Endothelial cell of umbilical vein (primary cell): ENCODE results near the gene PLEKHA5. TPM values are rescaled to one million over a fixed set of nuclear protein-coding genes. Genes with fewer than 3 reads are reported as not detected.

ENCODE experiments used
- BruUV-seq: library from RNA; stranded (reverse); fragments of 400-500 nt; replicated peaks from 2 replicates; lab custom pipeline; 2021; lab: Mats Ljungman, UMichigan
- CTCF ChIA-PET: fragments of 300-600, 350-600 bp; sonication (Branson Sonifier 250); formaldehyde crosslinking; loops from one replicate; lab custom pipeline; 2021; ENCODE audit warnings: antibody characterized with exemption, inconsistent platforms; lab: Charles Lee
- POLR2A ChIA-PET: fragments of 300-600, 350-600 bp; sonication (Branson Sonifier 250); formaldehyde crosslinking; loops from one replicate; lab custom pipeline; 2021; ENCODE audit warnings: antibody characterized with exemption, inconsistent platforms; lab: Charles Lee
- DNase-seq: peaks from one replicate; pipeline ENCODE4 v3.0.0-alpha.2; 2011; ENCODE audit warnings: low read depth, low spot score
- FAIRE-seq: peaks from 2 replicates; lab custom pipeline; 2011; peaks lifted over from hg19 to GRCh38; lab: Jason Lieb, UNC
- H2AFZ ChIP-seq: 2 replicates; pipeline ENCODE4 v1.6.0; 2012; ENCODE audit warnings: low read depth, low read length, control low read depth, inconsistent platforms
- H3K27ac ChIP-seq: 2 replicates; pipeline ENCODE4 v1.5.1; 2011; ENCODE audit warnings: low read depth, mild to moderate bottlenecking, control low read depth, low read length, moderate library complexity; ENCODE audit not compliant: insufficient read depth
- H3K27me3 ChIP-seq, 2 experiments: 2 replicates each; pipeline versions ENCODE4 v1.6.0 to v1.6.1; 2011; ENCODE audit warnings: low read length in 2 of 2, mixed read lengths in 1 of 2; ENCODE audit not compliant: control insufficient read depth in 2 of 2, insufficient read depth in 2 of 2
- H3K36me3 ChIP-seq, 2 experiments: 2 replicates in 1 of 2; 3 replicates in 1 of 2; pipeline ENCODE4 v1.5.1; 2011; ENCODE audit warnings: low read length in 2 of 2, mild to moderate bottlenecking in 1 of 2, moderate library complexity in 1 of 2; ENCODE audit not compliant: control insufficient read depth in 2 of 2, insufficient read depth in 2 of 2; ENCODE audit errors: extremely low read depth in 1 of 2
- H3K4me1 ChIP-seq: 3 replicates; pipeline ENCODE4 v1.5.1; 2011; ENCODE audit warnings: mild to moderate bottlenecking, low read length; ENCODE audit not compliant: control insufficient read depth, insufficient read depth; ENCODE audit errors: extremely low read depth
- H3K4me2 ChIP-seq: 2 replicates; pipeline ENCODE4 v1.6.1; 2011; ENCODE audit warnings: low read length, control low read depth, mixed read lengths; ENCODE audit not compliant: insufficient read depth
- H3K4me3 ChIP-seq, 3 experiments: fragments of 200-600 bp in 1 of 3; sonication (generic), shearing (Covaris generic) in 1 of 3; replicated peaks in 1 of 3; 2 replicates each; pipeline ENCODE4 v1.5.1; 2011 to 2016; ENCODE audit warnings: control low read depth in 3 of 3, low read length in 3 of 3, mild to moderate bottlenecking in 2 of 3, inconsistent platforms in 1 of 3, low read depth in 1 of 3, moderate library complexity in 1 of 3; ENCODE audit not compliant: insufficient read depth in 1 of 3
- H3K79me2 ChIP-seq: 2 replicates; pipeline ENCODE4 v1.6.0; 2012; ENCODE audit warnings: low read length, inconsistent platforms; ENCODE audit not compliant: control insufficient read depth, insufficient read depth
- H3K9ac ChIP-seq: replicated peaks from 2 replicates; pipeline ENCODE3; 2011; ENCODE audit warnings: low read length, control low read depth; ENCODE audit not compliant: insufficient read depth; ENCODE audit errors: extremely low read depth
- H3K9me1 ChIP-seq: replicated peaks from 3 replicates; pipeline ENCODE4 v1.6.0; 2011; ENCODE audit warnings: mild to moderate bottlenecking, low read length; ENCODE audit not compliant: control insufficient read depth, insufficient read depth; ENCODE audit errors: extremely low read depth
- H3K9me3 ChIP-seq: replicated peaks from 2 replicates; pipeline ENCODE4 v1.5.1; 2012; ENCODE audit warnings: low read length, inconsistent platforms; ENCODE audit not compliant: control insufficient read depth, insufficient read depth
- H4K20me1 ChIP-seq: replicated peaks from 2 replicates; pipeline ENCODE3; 2011; ENCODE audit warnings: mild to moderate bottlenecking, low read length; ENCODE audit not compliant: control insufficient read depth, insufficient read depth; ENCODE audit errors: extremely low read depth
- CTCF ChIP-seq, 2 donors: IDR thresholded peaks; 1 replicate in 1 of 2; 2 replicates in 1 of 2; pipeline ENCODE4 v1.5.1; 2011; ENCODE audit warnings: low read length in 2 of 2, mild to moderate bottlenecking in 2 of 2, moderate library complexity in 2 of 2, control low read depth in 1 of 2, inconsistent platforms in 1 of 2, low read depth in 1 of 2; ENCODE audit not compliant: insufficient read depth in 1 of 2; ENCODE audit errors: extremely low read depth in 1 of 2
- EZH2 ChIP-seq: IDR thresholded peaks from 2 replicates; pipeline ENCODE4 v1.6.1; 2012; ENCODE audit warnings: borderline replicate concordance, low read depth, mild to moderate bottlenecking, moderate library complexity, low read length, inconsistent platforms; ENCODE audit not compliant: severe bottlenecking
- FOS ChIP-seq: IDR thresholded peaks from 2 replicates; pipeline ENCODE4 v1.6.1; 2011; ENCODE audit warnings: mild to moderate bottlenecking, low read length, moderate library complexity, borderline replicate concordance; ENCODE audit not compliant: insufficient read depth
- GATA2 ChIP-seq: IDR thresholded peaks from 2 replicates; pipeline ENCODE4 v1.7.0; 2011; ENCODE audit warnings: low read depth, mild to moderate bottlenecking, moderate library complexity, mixed read lengths, low read length; ENCODE audit not compliant: insufficient read length, insufficient read depth
- JUN ChIP-seq: IDR thresholded peaks from 2 replicates; pipeline ENCODE4 v1.6.1; 2011; ENCODE audit warnings: borderline replicate concordance, low read depth; ENCODE audit not compliant: insufficient read length, insufficient read depth
- MAX ChIP-seq: IDR thresholded peaks from 2 replicates; pipeline ENCODE4 v1.6.1; 2011; ENCODE audit not compliant: insufficient read depth, insufficient read length
- MYC ChIP-seq: IDR thresholded peaks from one replicate; pipeline ENCODE4 v1.6.1; 2011; ENCODE audit warnings: mild to moderate bottlenecking, low read depth, low read length
- POLR2A ChIP-seq: IDR thresholded peaks from 2 replicates; pipeline ENCODE4 v1.6.1; 2012; ENCODE audit warnings: low read depth, mild to moderate bottlenecking, control low read depth, low read length
- POLR2AphosphoS5 ChIP-seq: IDR thresholded peaks from 2 replicates; pipeline ENCODE4 v1.6.1; 2012; ENCODE audit warnings: low read depth, mild to moderate bottlenecking, control low read depth, low read length, moderate library complexity; ENCODE audit not compliant: insufficient read depth
- dilution Hi-C: fragments of 300-500 bp; cut with MboI; formaldehyde crosslinking; loops from one replicate; pipeline ENCODE4 v1.15.0; 2019; ENCODE audit warnings: low sequenced_read_pairs; ENCODE audit not compliant: extremely low pct_ligation_motif_present
- intact Hi-C: fragments of 100-400 bp; cut with micrococcal nuclease; formaldehyde crosslinking; loops from one replicate; pipeline ENCODE4 v1.10.0; 2022
- polyA plus RNA-seq, 4 experiments: library from polyadenylated mRNA; depleted of rRNA in 3 of 4; stranded (reverse) in 3 of 4; unstranded in 1 of 4; fragments of >200 nt; gene quantifications; 2 replicates each; pipeline versions ENCODE4 v1.2.1 to v1.2.3, GENCODE V29; 2011 to 2012; ENCODE audit warnings: missing spikeins in 1 of 4
- total RNA-seq: library from RNA; stranded (reverse); gene quantifications from 2 replicates; pipeline ENCODE4 v1.2.3, GENCODE V29; 2021

PLEKHA5 gene
- total and polyA plus RNA-seq, 2 donors (not counting 3 experiments of a cell fraction or from before 2014, with no cell fraction given) = 2.5 to 12.7 TPM

- CTCF ChIA-PET = interaction anchor here (0.6 to 1.7 kb wide), 3 partner anchors 10 to 707 kb away, joined by 3 to 8 read pairs (median 5); no protein-coding TSS in a partner anchor
- no TSS peak for BruUV-seq
- H2AFZ ChIP-seq = no peak overlapping the region
- no peaks in the 10 kb centered on the region for H4K20me1 ChIP-seq
- no peak for TF ChIP-seq MAX
- TF ChIP-seq POLR2AphosphoS5 = no peak
- TF ChIP-seq GATA2 = no peak
- TF ChIP-seq FOS = no peak
- TF ChIP-seq EZH2 = no peak
- TF ChIP-seq MYC = no peak
- TF ChIP-seq JUN = no peak
- no peak for TF ChIP-seq POLR2A
- TF ChIP-seq CTCF (IDR thresholded peaks at IDR 0.05; ENCODE audit: extremely low read depth in 1 of 2, insufficient read depth in 1 of 2, low read depth in 1 of 2, low read length in 2 of 2) = no peak
- POLR2A ChIA-PET = no interaction called here
- no peak overlapping the region for H3K4me3 ChIP-seq
- no peak overlapping the region for H3K9ac ChIP-seq
- no peaks in the 10 kb centered on the region for H3K79me2 ChIP-seq
- dilution Hi-C loops (no loop called here), intact Hi-C loops (no loop called here)
- no peaks in the 10 kb centered on the region for H3K9me3 ChIP-seq
- no peaks in the 10 kb centered on the region for H3K27me3 ChIP-seq
- H3K27ac ChIP-seq = no peak overlapping the region
- H3K4me2 ChIP-seq = no peak overlapping the region
- no peaks in the 10 kb centered on the region for H3K9me1 ChIP-seq
- no peak for FAIRE-seq
- peak; percentile 48 for DNase-seq
- no peaks in the 10 kb centered on the region for H3K36me3 ChIP-seq
- peaks cover 9% of the 10 kb centered on the region for H3K4me1 ChIP-seq
Observed at GRCh38 chr12:19189522-19189921, 60.0 kb downstream of the PLEKHA5 start.
